HepG2 (cell line): ENCODE measurements around the gene DRC7. TPM values are rescaled to one million over a fixed set of nuclear protein-coding genes. Genes with fewer than 3 reads are reported as not detected.
A peak's percentile ranks its signal among the peaks of the same experiment; 100 is the strongest.

Experiments
- FOXK1 ChIP-seq: sonication (generic); formaldehyde crosslinking; IDR thresholded peaks from 2 replicates; pipeline ENCODE4 v1.4.0; 2020; ENCODE audit warnings: low read depth, missing genetic modification reagents, borderline replicate concordance
- KLF11 ChIP-seq: IDR thresholded peaks from 2 replicates; pipeline ENCODE4 v1.6.1; 2016; ENCODE audit warnings: missing compliant biosample characterization
- NFKBIZ ChIP-seq: IDR thresholded peaks from 2 replicates; pipeline ENCODE4 v1.6.1; 2018; ENCODE audit warnings: missing genetic modification reagents, missing compliant biosample characterization
- RXRB ChIP-seq: IDR thresholded peaks from 2 replicates; pipeline ENCODE4 v1.6.1; 2016; ENCODE audit warnings: borderline replicate concordance, missing genetic modification reagents, missing compliant biosample characterization
- SIX1 ChIP-seq: sonication (generic); formaldehyde crosslinking; IDR thresholded peaks from 2 replicates; pipeline ENCODE4 v1.4.0; 2020; ENCODE audit warnings: missing genetic modification reagents, borderline replicate concordance
- SMAD1 ChIP-seq: sonication (generic); formaldehyde crosslinking; IDR thresholded peaks from 2 replicates; pipeline ENCODE4 v1.4.0; 2020; ENCODE audit warnings: missing genetic modification reagents, low read depth, mild to moderate bottlenecking, borderline replicate concordance
- SOX5 ChIP-seq: IDR thresholded peaks from 2 replicates; pipeline ENCODE4 v1.6.1; 2016; ENCODE audit warnings: borderline replicate concordance
- SRF ChIP-seq: IDR thresholded peaks from 2 replicates; pipeline ENCODE4 v1.6.1; 2011; ENCODE audit warnings: mild to moderate bottlenecking, low read depth, low read length, moderate library complexity
- YEATS2 ChIP-seq: sonication (generic); formaldehyde crosslinking; IDR thresholded peaks from 2 replicates; pipeline ENCODE4 v1.4.0; 2020; ENCODE audit warnings: missing genetic modification reagents, borderline replicate concordance
- ZNF138 ChIP-seq: sonication (generic); formaldehyde crosslinking; IDR thresholded peaks from 2 replicates; pipeline ENCODE4 v1.5.0; 2020; ENCODE audit warnings: mild to moderate bottlenecking, low read depth, missing genetic modification reagents
- ZNF788 ChIP-seq: sonication (generic); formaldehyde crosslinking; IDR thresholded peaks from 2 replicates; pipeline ENCODE4 v1.5.0; 2020; ENCODE audit warnings: mild to moderate bottlenecking, missing genetic modification reagents, borderline replicate concordance
- polyA plus RNA-seq, 8 experiments: library from polyadenylated mRNA; depleted of rRNA in 3 of 8; stranded (reverse) in 7 of 8; unstranded in 1 of 8; fragments of >200 nt; fragmentation: Illumina TruSeq in 4 of 8; extraction: Trizol in 4 of 8; gene quantifications; 2 replicates each; pipeline versions ENCODE4 v1.2.1 to v1.2.3, GENCODE V29; 2011 to 2016; ENCODE audit warnings: low read depth in 4 of 8, missing spikeins in 1 of 8, mixed read lengths in 1 of 8; ENCODE audit not compliant: insufficient read depth in 1 of 8
- total RNA-seq, 5 experiments: library from RNA; depleted of rRNA; stranded (reverse); fragments of >200 nt; fragmentation: Illumina TruSeq; extraction: Trizol; gene quantifications; 2 replicates each; pipeline ENCODE4 v1.2.3, GENCODE V29; 2016; ENCODE audit warnings: low read depth in 1 of 5
- TF ChIP-seq, protein P1 (sequence below): sonication (generic); formaldehyde crosslinking; IDR thresholded peaks from 2 replicates; pipeline ENCODE4 v1.8.0; 2022; ENCODE audit warnings: mild to moderate bottlenecking, missing genetic modification reagents; ENCODE audit not compliant: insufficient replicate concordance
- TF ChIP-seq, protein P2 (sequence below): sonication (generic); formaldehyde crosslinking; conservative IDR thresholded peaks from 2 replicates; pipeline ENCODE4 v1.4.0; 2020; ENCODE audit warnings: missing genetic modification reagents
- TF ChIP-seq, protein P3 (sequence below): IDR thresholded peaks from 2 replicates; pipeline ENCODE4 v1.6.1; 2016; ENCODE audit warnings: missing compliant biosample characterization, missing genetic modification reagents, borderline replicate concordance
- TF ChIP-seq, protein P4 (sequence below): sonication (generic); formaldehyde crosslinking; IDR thresholded peaks from 2 replicates; pipeline ENCODE4 v1.5.1; 2020; ENCODE audit warnings: mild to moderate bottlenecking, missing genetic modification reagents
- TF ChIP-seq, protein P5 (sequence below): sonication (generic); formaldehyde crosslinking; IDR thresholded peaks from 2 replicates; pipeline ENCODE4 v1.4.0; 2020; ENCODE audit warnings: mild to moderate bottlenecking, missing genetic modification reagents
- TF ChIP-seq, protein P6 (sequence below): IDR thresholded peaks from 2 replicates; pipeline ENCODE4 v1.6.1; 2016; ENCODE audit warnings: low read depth, control low read depth

DRC7 gene
- total and polyA plus RNA-seq, 2 of the 13 experiments (the other 11 are each of a cell fraction or from before 2014, with no cell fraction given): 2.7 to 3.4 TPM

DNA sequence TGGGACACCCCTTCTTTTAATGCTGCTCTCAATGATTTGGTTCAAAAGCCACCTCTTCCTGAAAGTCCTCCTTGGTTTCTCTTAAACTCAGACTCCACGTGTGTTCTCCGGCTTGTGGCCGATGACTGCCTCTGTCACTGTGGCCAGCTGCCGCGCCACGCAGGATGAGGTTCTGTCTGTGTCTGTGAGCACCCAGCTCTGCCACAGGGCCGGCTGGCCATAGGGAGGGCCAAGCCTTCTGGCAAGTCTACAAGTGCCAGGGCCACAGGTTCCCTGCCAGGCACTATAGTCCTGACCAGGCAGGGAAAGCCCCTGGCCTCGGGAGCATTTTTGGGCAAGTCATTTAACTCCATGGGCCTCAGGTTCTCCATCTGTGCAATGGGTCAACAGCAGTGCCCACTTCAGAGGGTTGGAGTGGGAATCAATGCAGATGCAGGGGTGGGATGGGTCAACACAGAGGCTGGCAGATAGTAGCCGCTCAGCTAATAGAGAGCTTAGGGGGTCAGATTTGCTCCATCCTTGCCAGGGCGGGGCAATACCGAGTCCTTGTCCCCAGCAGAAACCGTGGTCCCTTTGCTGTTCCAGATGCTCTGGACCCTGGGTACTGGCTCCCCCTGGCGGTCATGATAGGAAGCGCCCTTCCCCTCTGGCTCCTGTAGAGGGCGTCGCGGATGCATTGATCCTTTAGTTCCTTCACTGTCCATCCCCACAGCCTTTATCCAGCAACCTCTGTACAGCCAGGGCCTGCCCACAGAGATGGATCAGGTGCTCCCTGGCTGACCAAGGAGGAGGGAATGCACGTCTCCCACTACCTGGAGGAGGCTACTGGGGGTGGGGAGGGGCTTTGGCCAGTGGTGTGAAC is 45.8 kb upstream of the DRC7 start (continued):
- TF ChIP-seq, protein P1, sequence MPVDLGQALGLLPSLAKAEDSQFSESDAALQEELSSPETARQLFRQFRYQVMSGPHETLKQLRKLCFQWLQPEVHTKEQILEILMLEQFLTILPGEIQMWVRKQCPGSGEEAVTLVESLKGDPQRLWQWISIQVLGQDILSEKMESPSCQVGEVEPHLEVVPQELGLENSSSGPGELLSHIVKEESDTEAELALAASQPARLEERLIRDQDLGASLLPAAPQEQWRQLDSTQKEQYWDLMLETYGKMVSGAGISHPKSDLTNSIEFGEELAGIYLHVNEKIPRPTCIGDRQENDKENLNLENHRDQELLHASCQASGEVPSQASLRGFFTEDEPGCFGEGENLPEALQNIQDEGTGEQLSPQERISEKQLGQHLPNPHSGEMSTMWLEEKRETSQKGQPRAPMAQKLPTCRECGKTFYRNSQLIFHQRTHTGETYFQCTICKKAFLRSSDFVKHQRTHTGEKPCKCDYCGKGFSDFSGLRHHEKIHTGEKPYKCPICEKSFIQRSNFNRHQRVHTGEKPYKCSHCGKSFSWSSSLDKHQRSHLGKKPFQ (CRISPR knock-in tag): no peak
- peak; percentile 86 for TF ChIP-seq RXRB (CRISPR knock-in tag)
- peak; percentile 88; the same call in 1 of the 2 replicates for TF ChIP-seq SMAD1 (CRISPR knock-in tag)
- TF ChIP-seq SIX1 (CRISPR knock-in tag): no peak
- TF ChIP-seq ZNF138: no peak
- TF ChIP-seq NFKBIZ (CRISPR knock-in tag): peak; percentile 87
- peak; percentile 61; the same call in 1 of the 2 replicates for TF ChIP-seq FOXK1 (CRISPR knock-in tag)
- TF ChIP-seq YEATS2: peak; percentile 80; the same call in 1 of the 2 replicates
- peak; percentile 58; the same call in 1 of the 2 replicates for TF ChIP-seq SOX5
- TF ChIP-seq, protein P2, sequence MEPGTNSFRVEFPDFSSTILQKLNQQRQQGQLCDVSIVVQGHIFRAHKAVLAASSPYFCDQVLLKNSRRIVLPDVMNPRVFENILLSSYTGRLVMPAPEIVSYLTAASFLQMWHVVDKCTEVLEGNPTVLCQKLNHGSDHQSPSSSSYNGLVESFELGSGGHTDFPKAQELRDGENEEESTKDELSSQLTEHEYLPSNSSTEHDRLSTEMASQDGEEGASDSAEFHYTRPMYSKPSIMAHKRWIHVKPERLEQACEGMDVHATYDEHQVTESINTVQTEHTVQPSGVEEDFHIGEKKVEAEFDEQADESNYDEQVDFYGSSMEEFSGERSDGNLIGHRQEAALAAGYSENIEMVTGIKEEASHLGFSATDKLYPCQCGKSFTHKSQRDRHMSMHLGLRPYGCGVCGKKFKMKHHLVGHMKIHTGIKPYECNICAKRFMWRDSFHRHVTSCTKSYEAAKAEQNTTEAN (CRISPR knock-in tag): no peak
- TF ChIP-seq, protein P3, sequence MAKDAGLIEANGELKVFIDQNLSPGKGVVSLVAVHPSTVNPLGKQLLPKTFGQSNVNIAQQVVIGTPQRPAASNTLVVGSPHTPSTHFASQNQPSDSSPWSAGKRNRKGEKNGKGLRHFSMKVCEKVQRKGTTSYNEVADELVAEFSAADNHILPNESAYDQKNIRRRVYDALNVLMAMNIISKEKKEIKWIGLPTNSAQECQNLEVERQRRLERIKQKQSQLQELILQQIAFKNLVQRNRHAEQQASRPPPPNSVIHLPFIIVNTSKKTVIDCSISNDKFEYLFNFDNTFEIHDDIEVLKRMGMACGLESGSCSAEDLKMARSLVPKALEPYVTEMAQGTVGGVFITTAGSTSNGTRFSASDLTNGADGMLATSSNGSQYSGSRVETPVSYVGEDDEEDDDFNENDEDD (CRISPR knock-in tag): no peak
- TF ChIP-seq, protein P4, sequence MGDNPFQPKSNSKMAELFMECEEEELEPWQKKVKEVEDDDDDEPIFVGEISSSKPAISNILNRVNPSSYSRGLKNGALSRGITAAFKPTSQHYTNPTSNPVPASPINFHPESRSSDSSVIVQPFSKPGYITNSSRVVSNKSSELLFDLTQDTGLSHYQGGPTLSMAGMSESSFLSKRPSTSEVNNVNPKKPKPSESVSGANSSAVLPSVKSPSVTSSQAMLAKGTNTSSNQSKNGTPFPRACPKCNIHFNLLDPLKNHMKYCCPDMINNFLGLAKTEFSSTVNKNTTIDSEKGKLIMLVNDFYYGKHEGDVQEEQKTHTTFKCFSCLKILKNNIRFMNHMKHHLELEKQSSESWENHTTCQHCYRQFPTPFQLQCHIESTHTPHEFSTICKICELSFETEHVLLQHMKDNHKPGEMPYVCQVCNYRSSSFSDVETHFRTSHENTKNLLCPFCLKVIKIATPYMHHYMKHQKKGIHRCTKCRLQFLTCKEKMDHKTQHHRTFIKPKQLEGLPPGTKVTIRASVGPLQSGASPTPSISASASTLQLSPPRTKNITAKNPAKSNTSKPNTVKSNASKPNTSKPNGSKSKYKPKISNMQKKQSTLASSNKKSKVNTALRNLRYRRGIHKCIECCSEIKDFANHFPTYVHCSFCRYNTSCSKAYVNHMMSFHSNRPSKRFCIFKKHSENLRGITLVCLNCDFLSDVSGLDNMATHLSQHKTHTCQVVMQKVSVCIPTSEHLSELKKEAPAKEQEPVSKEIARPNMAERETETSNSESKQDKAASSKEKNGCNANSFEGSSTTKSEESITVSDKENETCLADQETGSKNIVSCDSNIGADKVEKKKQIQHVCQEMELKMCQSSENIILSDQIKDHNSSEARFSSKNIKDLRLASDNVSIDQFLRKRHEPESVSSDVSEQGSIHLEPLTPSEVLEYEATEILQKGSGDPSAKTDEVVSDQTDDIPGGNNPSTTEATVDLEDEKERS (CRISPR knock-in tag): peak; percentile 71; the same call in 1 of the 2 replicates
- TF ChIP-seq, protein P5, sequence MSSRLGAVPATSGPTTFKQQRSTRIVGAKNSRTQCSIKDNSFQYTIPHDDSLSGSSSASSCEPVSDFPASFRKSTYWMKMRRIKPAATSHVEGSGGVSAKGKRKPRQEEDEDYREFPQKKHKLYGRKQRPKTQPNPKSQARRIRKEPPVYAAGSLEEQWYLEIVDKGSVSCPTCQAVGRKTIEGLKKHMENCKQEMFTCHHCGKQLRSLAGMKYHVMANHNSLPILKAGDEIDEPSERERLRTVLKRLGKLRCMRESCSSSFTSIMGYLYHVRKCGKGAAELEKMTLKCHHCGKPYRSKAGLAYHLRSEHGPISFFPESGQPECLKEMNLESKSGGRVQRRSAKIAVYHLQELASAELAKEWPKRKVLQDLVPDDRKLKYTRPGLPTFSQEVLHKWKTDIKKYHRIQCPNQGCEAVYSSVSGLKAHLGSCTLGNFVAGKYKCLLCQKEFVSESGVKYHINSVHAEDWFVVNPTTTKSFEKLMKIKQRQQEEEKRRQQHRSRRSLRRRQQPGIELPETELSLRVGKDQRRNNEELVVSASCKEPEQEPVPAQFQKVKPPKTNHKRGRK: no peak
- peak; percentile 94 for TF ChIP-seq KLF11 (CRISPR knock-in tag)
- no peak for TF ChIP-seq SRF
- TF ChIP-seq ZNF788: peak; percentile 75; the same call in 1 of the 2 replicates
- TF ChIP-seq, protein P6, sequence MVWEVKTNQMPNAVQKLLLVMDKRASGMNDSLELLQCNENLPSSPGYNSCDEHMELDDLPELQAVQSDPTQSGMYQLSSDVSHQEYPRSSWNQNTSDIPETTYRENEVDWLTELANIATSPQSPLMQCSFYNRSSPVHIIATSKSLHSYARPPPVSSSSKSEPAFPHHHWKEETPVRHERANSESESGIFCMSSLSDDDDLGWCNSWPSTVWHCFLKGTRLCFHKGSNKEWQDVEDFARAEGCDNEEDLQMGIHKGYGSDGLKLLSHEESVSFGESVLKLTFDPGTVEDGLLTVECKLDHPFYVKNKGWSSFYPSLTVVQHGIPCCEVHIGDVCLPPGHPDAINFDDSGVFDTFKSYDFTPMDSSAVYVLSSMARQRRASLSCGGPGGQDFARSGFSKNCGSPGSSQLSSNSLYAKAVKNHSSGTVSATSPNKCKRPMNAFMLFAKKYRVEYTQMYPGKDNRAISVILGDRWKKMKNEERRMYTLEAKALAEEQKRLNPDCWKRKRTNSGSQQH (CRISPR knock-in tag): peak; percentile 88
